Hepatocyte (in vitro differentiated cells): Measurements from ENCODE around the gene PLEKHB2. TPM values are rescaled to one million over a fixed set of nuclear protein-coding genes. Genes with fewer than 3 reads are reported as not detected.

Experiments used
- DNase-seq: peaks from one replicate; pipeline ENCODE4 v3.0.0-alpha.2; 2016; ENCODE audit warnings: low spot score
- H2AFZ ChIP-seq: fragments of 200-600 bp; sonication (generic); 2 replicates; pipeline ENCODE4 v1.6.0; 2016; ENCODE audit warnings: antibody characterized with exemption, mild to moderate bottlenecking
- H3K27ac ChIP-seq: fragments of 200-600 bp; sonication (generic); 2 replicates; pipeline ENCODE4 v1.5.1; 2016; ENCODE audit warnings: mild to moderate bottlenecking
- H3K27me3 ChIP-seq: fragments of 200-600 bp; sonication (generic); 2 replicates; pipeline ENCODE4 v1.6.1; 2016
- H3K36me3 ChIP-seq: fragments of 200-600 bp; sonication (generic); replicated peaks from 2 replicates; pipeline ENCODE4 v1.5.1; 2016; ENCODE audit warnings: low read depth; ENCODE audit not compliant: insufficient read depth
- H3K4me1 ChIP-seq: fragments of 200-600 bp; sonication (generic); 2 replicates; pipeline ENCODE4 v1.5.1; 2016; ENCODE audit warnings: mild to moderate bottlenecking, moderate library complexity; ENCODE audit not compliant: insufficient read depth
- H3K4me2 ChIP-seq: fragments of 200-600 bp; sonication (generic); 2 replicates; pipeline ENCODE4 v1.6.0; 2016
- H3K4me3 ChIP-seq: fragments of 200-600 bp; sonication (generic); 2 replicates; pipeline ENCODE4 v1.5.1; 2016; ENCODE audit warnings: mild to moderate bottlenecking
- H3K79me2 ChIP-seq: fragments of 200-600 bp; sonication (generic); 2 replicates; pipeline ENCODE4 v1.6.0; 2017; ENCODE audit warnings: mild to moderate bottlenecking
- H3K9me2 ChIP-seq: fragments of 200-600 bp; sonication (generic); replicated peaks from 2 replicates; pipeline ENCODE4 v1.6.0; 2017; ENCODE audit warnings: mild to moderate bottlenecking; ENCODE audit not compliant: insufficient read depth
- H3K9me3 ChIP-seq: fragments of 200-600 bp; sonication (generic); 2 replicates; pipeline ENCODE4 v1.5.1; 2016; ENCODE audit warnings: low read depth, mild to moderate bottlenecking
- H4K20me1 ChIP-seq: fragments of 200-600 bp; sonication (generic); 2 replicates; pipeline ENCODE4 v1.6.0; 2016; ENCODE audit warnings: mild to moderate bottlenecking; ENCODE audit not compliant: insufficient read depth, poor library complexity, severe bottlenecking
- EZH2 ChIP-seq: fragments of 200-600 bp; sonication (generic); IDR thresholded peaks from 2 replicates; pipeline ENCODE4 v1.6.1; 2016; ENCODE audit warnings: antibody characterized with exemption, mild to moderate bottlenecking, borderline replicate concordance
- EZH2phosphoT487 ChIP-seq: fragments of 200-600 bp; sonication (generic); IDR thresholded peaks from one replicate; pipeline ENCODE4 v1.6.1; 2018; ENCODE audit warnings: antibody characterized with exemption, mild to moderate bottlenecking, low read depth, moderate library complexity; ENCODE audit not compliant: unreplicated experiment, severe bottlenecking
- WGBS: methylation state at CpG from one replicate; pipeline ENCODE4 v1.1.6; 2016; ENCODE audit warnings: low lambda C conversion rate; ENCODE audit errors: missing lambda C conversion rate; 5-methylcytosine and 5-hydroxymethylcytosine counted together
- polyA plus RNA-seq: library from polyadenylated mRNA; unstranded; fragments of >200 nt; fragmentation: Nextera tagmentation; extraction: Ambion mirVana; gene quantifications from 2 replicates; pipeline ENCODE4 v1.2.1, GENCODE V29; 2016
- total RNA-seq: library from RNA; depleted of rRNA; stranded (reverse); fragments of >200 nt; gene quantifications from 2 replicates; pipeline ENCODE4 v1.2.3, GENCODE V29; 2014
- TF ChIP-seq, protein P1 (sequence below): fragments of 200-600 bp; sonication (generic); IDR thresholded peaks from 2 replicates; pipeline ENCODE4 v1.5.1; 2016; ENCODE audit warnings: antibody characterized with exemption, mild to moderate bottlenecking; ENCODE audit not compliant: poor library complexity

PLEKHB2 gene, protein sequence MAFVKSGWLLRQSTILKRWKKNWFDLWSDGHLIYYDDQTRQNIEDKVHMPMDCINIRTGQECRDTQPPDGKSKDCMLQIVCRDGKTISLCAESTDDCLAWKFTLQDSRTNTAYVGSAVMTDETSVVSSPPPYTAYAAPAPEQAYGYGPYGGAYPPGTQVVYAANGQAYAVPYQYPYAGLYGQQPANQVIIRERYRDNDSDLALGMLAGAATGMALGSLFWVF
- total RNA-seq (90.4 and 105 TPM in 2 replicates), polyA plus RNA-seq (45.9 and 54.0 TPM in 2 replicates)

DNA sequence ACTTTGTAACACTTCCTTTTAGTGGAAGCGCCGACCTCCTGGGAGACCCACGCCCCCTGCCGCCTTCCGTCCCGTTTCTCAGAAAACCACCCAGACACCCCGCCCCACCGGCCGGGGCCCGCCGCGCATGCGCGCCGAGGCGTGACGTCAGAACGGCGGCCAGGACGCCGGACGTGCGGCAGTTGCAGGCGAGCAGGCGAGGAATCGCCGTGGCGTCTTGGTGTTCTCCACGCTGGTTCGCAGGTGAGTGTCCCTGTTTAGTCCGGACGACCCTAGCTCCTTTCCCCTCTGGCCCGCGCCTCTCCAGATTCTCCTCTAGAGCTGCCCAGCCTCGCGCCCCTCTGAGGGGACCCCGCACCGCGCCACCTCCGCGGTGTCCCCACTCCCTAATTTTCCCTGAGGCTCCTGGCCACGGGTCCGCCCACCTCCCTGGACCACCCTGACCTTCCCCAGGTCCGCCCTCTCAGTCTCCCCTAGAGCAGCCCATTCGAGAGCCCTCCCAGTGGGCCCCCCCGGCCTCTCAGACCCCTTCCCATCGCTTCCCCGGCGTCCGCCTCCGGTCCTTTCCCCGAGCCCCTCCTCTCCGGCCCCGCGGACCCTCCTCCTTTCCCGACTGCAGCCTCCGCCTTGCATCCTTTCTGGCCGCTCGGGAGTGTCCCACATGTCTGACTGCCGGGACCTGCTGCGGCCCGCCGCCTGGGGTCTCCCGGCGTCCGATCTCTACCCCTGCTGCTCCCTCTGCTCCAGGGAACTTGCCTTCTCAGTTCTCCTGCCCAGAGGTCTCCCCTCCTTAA lies at the start of gene PLEKHB2:
TSS of gene PLEKHB2 (plus strand) at position 181 of the 794 bp plus-strand sequence. CDS start 15,606 bp downstream, outside the sequence.
- Histone ChIP-seq H3K79me2 (peaks cover 48% of the 10 kb centered on the region), H3K9me2 (no peaks in the 10 kb centered on the region), H3K9me3 (no peaks in the 10 kb centered on the region), H3K4me2 (peak within 1 kb of the TSS; percentile 79), H3K27ac (peak within 1 kb of the TSS; percentile 95), H3K27me3 (no peaks in the 10 kb centered on the region), H2AFZ (peak within 1 kb of the TSS; percentile 63), H4K20me1 (peaks cover 16% of the 10 kb centered on the region), H3K4me3 (peak within 1 kb of the TSS; percentile 74), H3K4me1 (peaks cover 6% of the 10 kb centered on the region), H3K36me3 (no peaks in the 10 kb centered on the region)
- DNase-seq: peak; percentile 94
- TF ChIP-seq, protein P1, sequence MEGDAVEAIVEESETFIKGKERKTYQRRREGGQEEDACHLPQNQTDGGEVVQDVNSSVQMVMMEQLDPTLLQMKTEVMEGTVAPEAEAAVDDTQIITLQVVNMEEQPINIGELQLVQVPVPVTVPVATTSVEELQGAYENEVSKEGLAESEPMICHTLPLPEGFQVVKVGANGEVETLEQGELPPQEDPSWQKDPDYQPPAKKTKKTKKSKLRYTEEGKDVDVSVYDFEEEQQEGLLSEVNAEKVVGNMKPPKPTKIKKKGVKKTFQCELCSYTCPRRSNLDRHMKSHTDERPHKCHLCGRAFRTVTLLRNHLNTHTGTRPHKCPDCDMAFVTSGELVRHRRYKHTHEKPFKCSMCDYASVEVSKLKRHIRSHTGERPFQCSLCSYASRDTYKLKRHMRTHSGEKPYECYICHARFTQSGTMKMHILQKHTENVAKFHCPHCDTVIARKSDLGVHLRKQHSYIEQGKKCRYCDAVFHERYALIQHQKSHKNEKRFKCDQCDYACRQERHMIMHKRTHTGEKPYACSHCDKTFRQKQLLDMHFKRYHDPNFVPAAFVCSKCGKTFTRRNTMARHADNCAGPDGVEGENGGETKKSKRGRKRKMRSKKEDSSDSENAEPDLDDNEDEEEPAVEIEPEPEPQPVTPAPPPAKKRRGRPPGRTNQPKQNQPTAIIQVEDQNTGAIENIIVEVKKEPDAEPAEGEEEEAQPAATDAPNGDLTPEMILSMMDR: no peak
- TF ChIP-seq EZH2phosphoT487 (no peak), EZH2 (no peak)
- 1% methylated on average over 52 of the region's 66 CpGs for WGBS

DNA sequence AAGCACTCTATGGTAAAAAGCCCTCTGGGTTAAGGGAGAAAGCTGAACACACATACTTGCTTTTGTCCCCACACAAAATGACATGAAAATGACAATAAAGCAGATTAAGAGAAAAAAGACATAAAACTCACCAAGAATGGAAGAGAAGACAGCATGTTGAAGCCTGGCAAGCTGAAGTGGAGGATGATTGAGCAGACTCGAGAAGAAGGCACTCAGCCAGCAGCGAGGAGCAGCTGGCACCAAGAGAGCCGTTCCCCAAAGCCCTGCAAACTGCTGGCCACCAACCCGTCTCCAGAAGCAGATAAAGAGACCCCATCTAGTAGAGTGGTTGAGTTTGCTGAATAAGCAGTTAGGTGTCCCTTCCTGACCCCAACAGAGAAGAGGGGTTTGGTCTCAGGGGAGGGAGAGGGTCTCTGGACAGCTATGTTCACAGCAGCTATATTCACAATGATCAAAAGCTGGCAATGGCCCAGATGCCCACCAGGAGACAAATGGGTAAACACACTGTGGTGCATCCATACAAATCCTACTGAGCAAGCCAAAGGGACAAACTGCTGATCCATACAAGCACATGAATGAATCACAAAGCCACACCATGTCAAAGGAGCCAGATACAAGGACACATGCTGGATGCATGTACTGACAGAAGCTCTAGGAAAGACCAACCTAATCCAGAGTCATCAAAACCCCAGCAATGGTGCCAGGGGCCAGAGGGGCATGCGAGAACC lies 48.8 kb upstream of the PLEKHB2 start:
- Histone ChIP-seq H3K27ac (no peak overlapping the region), H3K4me3 (no peak overlapping the region), H3K79me2 (peaks cover 83% of the 10 kb centered on the region), H3K27me3 (no peaks in the 10 kb centered on the region), H3K9me3 (no peaks in the 10 kb centered on the region), H4K20me1 (peaks cover 79% of the 10 kb centered on the region), H3K36me3 (no peaks in the 10 kb centered on the region), H3K4me2 (no peak overlapping the region), H3K9me2 (no peaks in the 10 kb centered on the region), H3K4me1 (no peaks in the 10 kb centered on the region), H2AFZ (no peak overlapping the region)
- WGBS: 91% methylated on average over 5 of the region's 5 CpGs
- no peak for DNase-seq
- TF ChIP-seq EZH2phosphoT487 (no peak), EZH2 (no peak)
- TF ChIP-seq, protein P1: no peak

DNA sequence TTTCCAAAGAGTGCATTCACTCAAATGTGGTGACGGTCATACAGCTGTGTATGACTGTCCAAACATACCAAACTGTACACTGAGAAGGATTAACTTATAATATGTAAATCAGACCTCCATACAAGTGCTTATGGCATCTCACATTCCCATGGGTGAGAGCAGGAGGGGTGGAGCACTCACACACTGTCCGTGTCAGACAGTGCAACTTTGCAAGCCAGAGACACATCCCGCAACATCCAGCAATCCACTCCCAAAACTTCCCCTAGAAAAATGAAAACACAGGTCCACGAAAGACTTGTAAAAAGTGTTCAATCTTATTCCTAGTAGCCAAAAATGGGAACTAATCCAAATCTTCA lies 48.2 kb upstream of the PLEKHB2 start:
- Histone ChIP-seq H3K79me2 (peaks cover 85% of the 10 kb centered on the region), H3K4me1 (no peaks in the 10 kb centered on the region)
- TF ChIP-seq, protein P1: no peak
- TF ChIP-seq EZH2 (no peak), EZH2phosphoT487 (no peak)

More for the DNA sequence above, 48.2 kb upstream of the PLEKHB2 start:
- H2AFZ ChIP-seq: no peak overlapping the region
- H3K4me3 ChIP-seq: no peak overlapping the region
- H4K20me1 ChIP-seq: peaks cover 84% of the 10 kb centered on the region
- WGBS: 94% methylated on average over 4 of the region's 4 CpGs
- no peaks in the 10 kb centered on the region for H3K36me3 ChIP-seq
- H3K27me3 ChIP-seq: no peaks in the 10 kb centered on the region
- no peaks in the 10 kb centered on the region for H3K9me2 ChIP-seq
- no peaks in the 10 kb centered on the region for H3K9me3 ChIP-seq
- H3K4me2 ChIP-seq: no peak overlapping the region
- DNase-seq: no peak
- no peak overlapping the region for H3K27ac ChIP-seq
